Fibroblast of skin of scalp (primary cell): ENCODE results near the gene ST3GAL5.

Experiments used
- DNase-seq: peaks from one replicate; pipeline ENCODE4 v3.0.0-alpha.2; 2013

Gene ST3GAL5

GRCh38 chr2:85917887-85918795, 29.4 kb upstream of the ST3GAL5 start:
- DNase-seq, result no peak

GRCh38 chr2:85915606-85916303, 27.0 kb upstream of the ST3GAL5 start:
- DNase-seq, result peak; percentile 68

- no peak for DNase-seq
Observed at GRCh38 chr2:85914922-85915321, 26.1 kb upstream of the ST3GAL5 start.

GRCh38 chr2:85913884-85914881, 25.4 kb upstream of the ST3GAL5 start:
- DNase-seq, result peak; percentile 73

- DNase-seq, result peak; percentile 92
Observed at GRCh38 chr2:85911814-85912692, 23.3 kb upstream of the ST3GAL5 start.

- DNase-seq, result peak; percentile 31
Observed at GRCh38 chr2:85911097-85911496, 22.3 kb upstream of the ST3GAL5 start.

GRCh38 chr2:85909005-85909404, 20.2 kb upstream of the ST3GAL5 start:
- peak; percentile 26 for DNase-seq

GRCh38 chr2:85908506-85908905, 19.7 kb upstream of the ST3GAL5 start:
- DNase-seq, result no peak

- DNase-seq, result peak; percentile 30
Observed at GRCh38 chr2:85907671-85908157, 18.9 kb upstream of the ST3GAL5 start.

GRCh38 chr2:85906748-85907147, 18.0 kb upstream of the ST3GAL5 start:
- DNase-seq, result no peak

GRCh38 chr2:85905891-85906290, 17.1 kb upstream of the ST3GAL5 start:
- DNase-seq, result no peak

GRCh38 chr2:85905187-85905666, 16.4 kb upstream of the ST3GAL5 start:
- DNase-seq, result peak; percentile 58

- DNase-seq, result no peak
Observed at GRCh38 chr2:85903849-85904248, 15.1 kb upstream of the ST3GAL5 start.

GRCh38 chr2:85902496-85902895, 13.7 kb upstream of the ST3GAL5 start:
- peak; percentile 87 for DNase-seq

GRCh38 chr2:85901155-85901554, 12.4 kb upstream of the ST3GAL5 start:
- DNase-seq, result no peak

- no peak for DNase-seq
Observed at GRCh38 chr2:85900366-85900765, 11.6 kb upstream of the ST3GAL5 start.

- no peak for DNase-seq
Observed at GRCh38 chr2:85899849-85900248, 11.1 kb upstream of the ST3GAL5 start.

- no peak for DNase-seq
Observed at GRCh38 chr2:85899284-85899683, 10.5 kb upstream of the ST3GAL5 start.

GRCh38 chr2:85898881-85899280, 10.1 kb upstream of the ST3GAL5 start:
- no peak for DNase-seq

- peak; percentile 24 for DNase-seq
Observed at GRCh38 chr2:85894554-85895278, 5.9 kb upstream of the ST3GAL5 start.
